GM06990 (cell line): ENCODE data around the gene FBXL17.

ENCODE experiments used
- DNase-seq: peaks from one replicate; pipeline ENCODE4 v3.0.0-alpha.2; 2011; ENCODE audit not compliant: insufficient read length; ENCODE audit errors: extremely low read depth
- H3K27me3 ChIP-seq: replicated peaks from 2 replicates; pipeline ENCODE4 v1.6.0; 2011; ENCODE audit warnings: low read length; ENCODE audit not compliant: control insufficient read depth, insufficient read depth
- H3K36me3 ChIP-seq: 2 replicates; pipeline ENCODE4 v1.5.1; 2011; ENCODE audit warnings: low read length; ENCODE audit not compliant: control insufficient read depth, insufficient read depth
- H3K4me3 ChIP-seq: replicated peaks from 2 replicates; pipeline ENCODE4 v1.5.1; 2011; ENCODE audit warnings: low read depth, mild to moderate bottlenecking, control low read depth, low read length
- CTCF ChIP-seq: IDR thresholded peaks from 2 replicates; pipeline ENCODE4 v1.5.1; 2011; ENCODE audit warnings: low read length, control low read depth, mild to moderate bottlenecking, inconsistent platforms; ENCODE audit not compliant: insufficient read depth, poor library complexity, severe bottlenecking

FBXL17 gene

GRCh38 chr5:108341866-108342265, 40.0 kb downstream of the FBXL17 start:
- H3K36me3 ChIP-seq = no peaks in the 10 kb centered on the region; the same call in 1 of the 2 replicates
- TF ChIP-seq CTCF = no peak
- H3K27me3 ChIP-seq = no peaks in the 10 kb centered on the region

DNA sequence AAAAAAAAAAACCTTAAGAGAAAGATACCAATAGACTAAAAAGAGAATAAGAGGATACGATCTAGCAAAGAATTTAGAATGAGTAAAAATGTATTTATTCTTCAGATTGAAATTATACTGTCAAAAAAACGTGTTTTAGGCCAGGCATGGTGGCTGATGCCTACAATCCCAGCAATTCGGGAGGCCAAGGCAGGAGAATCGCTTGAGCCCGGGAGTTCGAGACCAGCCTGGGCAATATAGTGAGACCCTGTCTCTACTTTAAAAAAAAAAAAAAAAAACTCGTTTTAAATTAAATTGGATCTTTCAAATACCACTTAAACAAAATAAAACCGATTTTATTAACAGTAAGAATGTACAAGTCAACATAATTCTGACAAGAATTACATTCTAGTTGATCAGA, 41.8 kb downstream of the FBXL17 start:
- Histone ChIP-seq H3K27me3 (no peaks in the 10 kb centered on the region), H3K4me3 (no peak overlapping the region), H3K36me3 (no peaks in the 10 kb centered on the region; the same call in 1 of the 2 replicates)
- DNase-seq = no peak
- no peak for TF ChIP-seq CTCF

More at GRCh38 chr5:108341866-108342265, 40.0 kb downstream of the FBXL17 start:
- H3K4me3 ChIP-seq = no peak overlapping the region
- DNase-seq = no peak

DNA sequence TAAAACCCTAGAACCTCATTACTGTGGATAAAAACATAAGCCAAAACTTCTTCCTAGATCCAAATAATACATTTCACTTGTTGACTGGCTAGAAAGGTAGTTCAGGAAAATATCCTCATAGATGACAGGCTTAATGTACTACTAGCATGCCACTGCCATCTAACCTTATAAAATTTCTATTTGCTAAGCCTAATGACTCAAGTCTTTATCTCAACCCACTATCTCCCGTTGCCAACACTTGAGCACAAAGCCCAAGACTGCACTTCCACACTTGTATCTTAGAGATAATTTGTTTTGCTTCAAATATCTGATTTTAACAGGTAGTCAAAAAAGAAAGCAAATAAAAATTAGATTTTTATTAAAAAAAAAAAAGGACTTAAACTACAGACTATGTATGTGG, 42.7 kb downstream of the FBXL17 start:
- H3K36me3 ChIP-seq = no peaks in the 10 kb centered on the region; the same call in 1 of the 2 replicates
- no peak for TF ChIP-seq CTCF

GRCh38 chr5:108334225-108334624, 47.7 kb downstream of the FBXL17 start:
- no peak for DNase-seq
- H3K4me3 ChIP-seq = no peak overlapping the region
- no peak for TF ChIP-seq CTCF

More for the DNA sequence above, 42.7 kb downstream of the FBXL17 start:
- no peak for DNase-seq
- H3K27me3 ChIP-seq = no peaks in the 10 kb centered on the region
- no peak overlapping the region for H3K4me3 ChIP-seq

DNA sequence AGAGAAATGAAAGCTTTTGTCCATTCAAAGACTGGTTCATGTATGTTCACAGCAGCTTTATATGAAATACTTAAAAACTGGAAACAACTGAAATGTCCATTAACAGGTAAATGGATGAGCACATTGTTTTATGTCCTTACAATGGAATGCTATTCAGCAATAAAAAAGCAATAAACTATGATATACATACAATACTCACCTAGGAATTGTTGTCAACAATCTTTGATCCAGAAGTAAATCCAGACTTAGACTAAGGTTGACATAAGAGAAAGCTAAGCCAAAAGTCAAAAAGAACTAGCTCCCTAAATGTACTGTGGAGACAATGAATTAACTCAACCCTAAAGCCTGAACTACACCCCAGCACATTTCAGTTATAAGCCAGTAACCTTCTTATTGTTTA, 54.9 kb downstream of the FBXL17 start:
- Histone ChIP-seq H3K4me3 (no peak overlapping the region), H3K36me3 (no peaks in the 10 kb centered on the region), H3K27me3 (no peaks in the 10 kb centered on the region)
- no peak for DNase-seq
- no peak for TF ChIP-seq CTCF

More at GRCh38 chr5:108334225-108334624, 47.7 kb downstream of the FBXL17 start:
- H3K36me3 ChIP-seq = no peaks in the 10 kb centered on the region
- no peaks in the 10 kb centered on the region for H3K27me3 ChIP-seq

- TF ChIP-seq CTCF = no peak
- no peak for DNase-seq
- Histone ChIP-seq H3K36me3 (no peaks in the 10 kb centered on the region), H3K4me3 (no peak overlapping the region), H3K27me3 (no peaks in the 10 kb centered on the region)
Measured at GRCh38 chr5:108324886-108325285, 57.0 kb downstream of the FBXL17 start.
